HPDE6-E6E7 (cell line): Measurements from ENCODE around the gene NLRP10.
A peak's percentile ranks its signal among the peaks of the same experiment; 100 is the strongest.
"Not testable (repeated sequence)": the region's sequence is repeated elsewhere in the genome, so short reads cannot be mapped to it uniquely, and the experiment has no call there.

Source experiments
- DNase-seq: peaks from one replicate; pipeline ENCODE4 v3.0.0; 2011; ENCODE audit warnings: missing footprints; ENCODE audit errors: extremely low spot score

The NLRP10 gene

DNA sequence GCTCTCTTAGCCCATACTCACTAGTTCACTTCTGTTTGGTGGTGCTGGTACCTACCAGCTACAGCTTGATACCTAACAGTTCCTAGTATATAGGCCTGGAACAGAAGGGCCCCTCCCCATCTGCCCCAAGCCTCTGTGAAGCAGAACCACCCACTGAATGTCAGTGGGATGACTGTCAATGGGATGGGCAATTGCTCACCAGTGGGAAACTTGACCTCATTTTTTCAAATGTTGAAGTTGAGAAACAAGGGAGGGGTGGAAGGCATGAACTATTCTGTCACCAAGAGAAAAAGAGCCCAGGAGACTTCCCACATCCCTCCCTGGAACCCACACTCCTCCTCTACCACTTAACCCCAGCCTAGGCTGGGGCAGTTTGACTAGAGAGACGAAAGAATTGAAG, at the start of gene NLRP10:
NLRP10 (minus strand) TSS at position 62 of the 400 bp plus-strand sequence. CDS start 1,952 bp downstream, outside the sequence.
- peak; percentile 25 for DNase-seq

- no peak for DNase-seq
These were observed 48.6 kb upstream of the NLRP10 start for GRCh38 chr11:8013833-8014232.

DNA sequence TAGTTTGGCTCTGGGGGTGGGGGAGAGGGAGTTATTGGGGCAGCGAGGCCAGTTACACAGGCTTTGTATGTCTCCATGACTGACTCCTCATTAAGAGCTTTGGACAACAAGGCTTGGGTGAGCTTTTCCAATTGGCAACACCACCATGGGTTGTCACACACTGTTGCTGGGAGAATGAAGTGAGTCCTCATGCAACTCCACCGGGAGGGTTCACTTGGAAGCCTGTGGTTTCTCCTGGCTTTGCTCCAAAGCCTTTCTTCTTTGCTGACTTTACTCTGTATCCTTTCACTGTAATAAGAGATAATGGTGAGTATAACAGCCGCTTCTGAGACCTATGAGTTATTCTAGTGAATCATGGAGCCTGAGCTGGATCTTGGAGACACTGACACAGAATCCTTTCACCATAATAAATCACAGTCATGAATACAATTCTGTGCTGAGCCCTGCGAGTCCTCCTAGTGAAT, 46.8 kb upstream of the NLRP10 start:
- no peak for DNase-seq

DNA sequence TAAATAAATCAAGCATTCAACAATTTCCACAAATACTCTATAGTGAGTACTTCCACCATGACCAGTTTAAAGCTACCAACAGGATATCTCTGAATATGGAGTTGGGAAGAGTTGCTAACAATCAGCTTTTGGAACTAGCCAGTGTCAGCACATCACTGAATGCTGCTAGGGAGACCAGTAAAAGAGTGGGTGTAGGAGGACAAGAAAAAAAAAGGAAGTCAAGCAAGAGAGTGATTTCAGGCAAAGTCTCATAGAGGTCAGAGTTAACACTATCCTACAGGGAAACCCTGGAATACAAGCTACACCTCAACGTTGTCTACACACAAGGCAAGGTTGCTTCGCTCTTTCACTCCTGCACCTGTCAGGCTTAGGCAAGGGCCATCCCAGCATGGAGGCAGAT, 46.1 kb upstream of the NLRP10 start:
- no peak for DNase-seq

DNA sequence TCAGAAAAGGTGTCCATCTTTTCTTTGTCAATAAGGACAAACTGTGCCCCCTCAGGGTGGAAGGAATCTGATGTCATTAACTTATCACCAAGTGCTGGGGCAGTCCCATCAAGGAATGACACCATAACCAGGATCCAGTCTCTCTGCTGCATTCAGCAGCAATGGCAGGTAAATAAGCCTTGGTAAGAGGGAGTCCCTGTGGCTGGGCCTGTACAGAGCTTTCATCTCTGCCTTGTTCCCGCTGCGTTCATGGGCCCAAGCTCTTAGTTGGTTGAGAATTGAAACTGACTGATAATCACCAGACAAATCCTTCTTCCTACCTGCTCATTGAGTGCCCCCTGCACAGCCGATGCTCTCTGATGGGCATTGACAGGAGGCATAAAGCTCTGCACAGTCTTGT, 44.6 kb upstream of the NLRP10 start:
- no peak for DNase-seq

DNA sequence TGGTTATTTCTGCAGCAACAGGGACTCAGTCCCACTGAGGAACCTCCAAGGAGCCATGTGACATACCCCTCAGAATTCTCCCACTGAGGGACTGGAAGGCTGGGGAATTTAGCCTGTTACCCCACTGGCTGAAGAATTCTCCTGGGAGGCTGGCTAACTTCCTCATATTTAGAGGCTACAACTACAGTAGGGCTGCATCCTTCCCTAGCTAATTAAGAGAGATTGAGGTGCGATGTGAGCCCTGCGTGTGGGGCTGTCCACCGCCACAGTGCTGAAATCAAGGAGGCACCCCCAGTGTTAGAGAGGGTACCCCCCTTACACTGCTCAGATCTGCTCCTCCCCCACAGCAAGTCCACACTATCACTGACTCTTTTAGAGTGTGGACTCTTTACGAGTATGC, 43.0 kb upstream of the NLRP10 start:
- DNase-seq = no peak

DNA sequence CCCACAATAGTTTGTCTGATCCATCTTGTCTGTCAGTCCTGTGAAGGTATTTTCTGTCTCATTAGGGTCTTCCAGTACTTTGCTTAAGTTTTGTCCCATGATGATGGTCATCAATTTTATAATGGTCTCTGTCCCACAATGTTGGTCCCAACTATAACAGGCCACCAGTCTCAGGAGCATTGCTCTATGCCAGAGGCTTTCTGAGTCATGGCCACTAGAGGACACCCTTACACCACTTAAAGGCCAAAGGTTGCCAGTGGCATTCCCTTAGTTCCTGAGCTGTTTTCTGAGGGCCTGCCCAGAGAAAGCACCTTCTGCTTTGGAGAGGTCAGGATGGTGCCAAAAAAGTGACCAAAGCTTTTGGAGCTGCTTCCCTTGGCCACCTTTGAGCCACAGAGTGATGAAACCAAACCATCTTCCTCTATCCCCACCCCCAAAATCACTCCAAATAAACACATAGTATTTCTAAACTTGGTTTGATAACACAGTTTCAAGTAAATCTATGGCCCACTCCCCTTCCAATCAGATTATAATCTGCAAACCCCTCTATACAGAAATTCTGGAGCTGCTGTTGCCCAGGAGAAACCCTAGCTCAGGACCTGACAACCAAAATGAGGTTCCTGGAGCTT, 41.2 kb upstream of the NLRP10 start:
- DNase-seq = peak; percentile 67

GRCh38 chr11:8005556-8005955, 40.3 kb upstream of the NLRP10 start:
- no peak for DNase-seq

DNA sequence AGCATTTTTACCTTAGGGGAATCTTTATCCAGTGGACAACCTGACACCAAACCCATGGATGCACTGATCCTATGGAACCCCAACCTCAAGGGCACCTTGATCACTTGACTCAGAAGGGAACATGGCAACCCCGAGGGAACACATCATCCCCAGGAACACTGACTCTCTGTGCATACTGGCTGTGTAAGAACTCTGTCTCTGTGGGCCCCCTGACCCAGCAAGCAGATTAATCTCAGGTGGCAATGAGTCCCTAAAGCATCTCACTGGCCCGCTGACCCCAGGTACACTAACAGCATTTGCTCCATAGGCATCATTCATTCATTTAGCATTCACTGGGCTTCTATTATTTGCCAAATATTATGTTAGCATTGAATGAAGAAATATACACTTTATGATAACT, 38.8 kb upstream of the NLRP10 start:
- no peak for DNase-seq

DNA sequence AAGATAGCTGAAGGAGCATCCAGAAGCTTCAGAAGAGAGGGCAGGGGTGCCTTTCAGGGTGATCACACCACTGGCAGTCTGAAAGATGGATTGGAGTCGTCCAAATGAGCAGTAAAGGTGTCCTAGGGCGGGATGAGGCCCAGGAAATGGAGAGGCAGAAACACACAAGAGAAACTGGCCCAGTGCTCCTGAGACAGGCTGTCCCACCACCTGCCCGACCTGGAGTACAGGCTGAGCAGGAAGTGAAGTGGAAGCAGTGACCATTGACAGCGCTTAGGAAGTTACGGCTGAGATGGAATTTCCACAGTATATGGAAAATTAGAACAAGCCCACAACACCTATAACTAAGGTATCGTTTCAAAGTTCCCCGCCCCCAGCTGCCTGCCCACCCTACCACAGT, 37.9 kb upstream of the NLRP10 start:
- DNase-seq = no peak

GRCh38 chr11:8002676-8003075, 37.4 kb upstream of the NLRP10 start:
- no peak for DNase-seq

- no peak for DNase-seq
These were observed 35.1 kb upstream of the NLRP10 start for GRCh38 chr11:8000390-8000789.

DNA sequence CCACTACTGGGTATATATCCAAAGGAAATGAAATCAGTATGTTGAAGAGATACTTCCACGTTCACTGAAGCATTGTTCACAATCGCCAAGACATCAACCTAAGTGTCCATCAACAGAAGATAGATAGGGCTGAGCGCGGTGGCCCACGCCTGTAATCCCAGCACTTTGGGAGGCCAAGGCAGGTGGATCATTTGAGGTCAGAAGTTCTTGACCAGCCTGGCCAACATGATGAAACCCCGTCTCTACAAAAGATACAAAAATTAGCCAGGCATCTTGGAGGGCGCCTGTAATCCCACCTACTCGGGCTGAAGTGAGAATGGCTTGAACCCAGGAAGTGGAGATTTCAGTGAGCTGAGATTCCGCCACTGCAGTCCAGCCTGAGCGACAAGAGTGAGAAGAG, 34.5 kb upstream of the NLRP10 start:
- DNase-seq = no peak

DNA sequence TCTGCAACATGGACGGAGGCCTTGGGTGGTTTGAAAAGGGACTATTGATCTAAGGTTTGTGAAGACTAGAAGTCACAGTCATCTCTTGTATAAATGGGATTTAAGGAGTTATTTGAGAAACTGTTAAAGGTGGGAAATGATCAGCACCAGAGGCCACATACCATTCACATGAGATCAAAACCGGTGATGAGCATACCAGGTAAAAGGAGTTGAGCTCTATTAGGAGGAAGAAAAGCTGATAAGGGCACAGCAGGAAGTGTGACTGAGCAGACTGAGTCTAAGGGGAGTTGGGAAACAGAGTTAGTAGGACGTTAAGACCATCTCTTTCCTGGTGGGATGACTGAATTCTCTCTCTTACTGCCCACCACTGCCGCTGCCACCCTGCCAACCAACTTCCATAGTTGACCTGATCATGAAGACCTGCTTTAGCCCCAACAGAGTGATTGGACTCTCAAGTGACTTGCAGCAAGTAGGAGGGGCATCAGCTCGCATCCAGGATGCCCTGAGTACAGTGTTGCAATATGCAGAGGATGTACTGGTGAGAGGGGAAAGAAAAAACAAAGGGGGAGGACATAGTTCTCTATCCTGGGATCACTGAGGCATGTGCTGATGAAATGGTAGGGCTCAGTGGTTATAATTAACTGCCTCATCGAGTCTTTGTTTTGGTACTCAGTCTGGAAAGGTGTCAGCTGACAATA, 29.5 kb upstream of the NLRP10 start:
- DNase-seq = no peak

DNA sequence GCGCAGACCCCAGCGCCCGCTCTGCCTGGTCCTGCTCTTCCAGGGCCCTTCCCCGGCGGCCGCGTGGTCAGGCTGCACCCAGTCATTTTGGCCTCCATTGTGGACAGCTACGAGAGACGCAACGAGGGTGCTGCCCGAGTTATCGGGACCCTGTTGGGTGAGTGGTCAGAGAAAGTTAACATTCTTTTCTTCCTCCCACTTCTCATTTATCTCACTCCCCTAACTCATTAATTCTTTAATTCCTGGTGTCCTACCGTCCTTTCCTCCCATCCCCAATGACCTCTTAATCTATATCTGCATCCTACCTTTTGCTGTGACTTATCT, 22.3 kb upstream of the NLRP10 start:
- not testable (repeated sequence) for DNase-seq

- peak; percentile 93 for DNase-seq
These were observed 21.7 kb upstream of the NLRP10 start, which contains the start of gene EIF3F for GRCh38 chr11:7986768-7987559. Gene EIF3F (plus strand): TSS chr11:7987337. CDS start chr11:7987353, 16 bp downstream.

GRCh38 chr11:7983832-7984590, 18.8 kb upstream of the NLRP10 start:
- DNase-seq = no peak

GRCh38 chr11:7982582-7983119, 17.4 kb upstream of the NLRP10 start:
- no peak for DNase-seq

- DNase-seq = no peak
These were observed 16.4 kb upstream of the NLRP10 start for GRCh38 chr11:7981619-7982157.

DNA sequence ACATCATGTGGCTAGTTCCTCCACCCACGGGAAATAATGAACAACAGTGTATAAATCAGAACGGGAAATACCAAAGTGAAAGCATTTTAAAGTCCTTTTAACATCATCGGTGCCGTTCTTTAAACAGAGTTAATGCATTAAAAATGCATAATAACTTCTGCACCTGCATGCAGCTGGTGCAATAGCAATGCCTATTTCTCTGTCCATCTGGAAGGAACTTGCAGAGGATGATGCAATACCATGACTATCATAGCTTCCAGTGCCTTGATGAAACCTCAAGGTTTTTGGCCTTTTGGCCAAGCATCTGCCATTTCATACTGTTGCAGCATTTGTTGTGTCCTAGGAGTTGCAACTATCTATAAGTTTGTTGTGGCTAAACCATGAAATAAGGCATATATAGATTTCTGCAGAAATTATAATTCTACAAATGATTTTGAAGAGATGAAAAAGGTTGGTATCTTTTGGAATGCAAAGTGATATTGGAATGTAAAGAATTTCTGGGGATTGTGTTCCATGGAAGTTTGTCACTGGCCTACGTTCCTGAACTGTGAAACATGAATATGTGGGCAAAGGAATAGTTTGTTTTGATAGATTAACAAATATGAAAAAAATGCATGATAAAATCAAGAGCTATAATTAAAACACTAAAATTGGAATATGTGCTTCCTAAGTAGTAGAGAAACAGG, 12.1 kb upstream of the NLRP10 start:
- DNase-seq = no peak

DNA sequence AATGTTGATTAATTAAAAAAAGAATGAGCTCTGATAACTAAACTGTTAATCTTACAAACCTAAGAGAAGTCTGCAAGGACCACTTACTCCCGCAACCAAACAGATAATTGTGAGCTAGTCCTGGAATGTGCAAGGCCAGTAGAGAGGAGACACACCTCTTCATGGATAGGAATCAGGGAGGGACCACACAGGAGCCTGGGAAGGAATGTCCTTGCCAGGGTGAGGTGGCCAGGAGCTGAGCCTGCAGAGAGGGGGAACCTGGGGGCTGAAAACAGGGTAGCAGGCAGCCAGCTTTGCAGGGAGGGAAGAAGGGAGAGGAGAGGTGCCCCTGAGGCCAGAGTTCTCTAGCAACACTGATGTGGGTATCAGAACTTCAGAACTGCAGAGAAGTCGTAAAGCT, 9.4 kb upstream of the NLRP10 start:
- DNase-seq = no peak
